ENCODE results near the gene CFAP77. TPM values are rescaled to one million over a fixed set of nuclear protein-coding genes. Genes with fewer than 3 reads are reported as not detected.

CFAP77 gene
- total and polyA plus RNA-seq, 7 donors = not detected

- Histone ChIP-seq H3K4me3 (no peak overlapping the region), H3K4me1 (no peaks in the 10 kb centered on the region), H3K27ac (no peak overlapping the region), H3K36me3 (ENCODE audit: insufficient read depth in 1 of 2, low read depth in 1 of 2) (peaks cover 4 to 72% of the 10 kb centered on the region in 2 donors), H3K9me3 (no peaks in the 10 kb centered on the region), H3K27me3 (ENCODE audit: insufficient read depth in 3 of 3, low read length in 2 of 3) (no peaks in the 10 kb centered on the region)
- no peak for TF ChIP-seq CTCF (IDR thresholded peaks at IDR 0.05)
- ATAC-seq (no peak), DNase-seq (no peak)
- WGBS, 3 donors = 88 to 92% (median 91%) methylated on average over 9 of the region's 9 CpGs
- intact Hi-C loops (cut with DNase I) = no loop called here
These were observed 28.0 kb upstream of the CFAP77 start for GRCh38 chr9:132381966-132382541.

DNA sequence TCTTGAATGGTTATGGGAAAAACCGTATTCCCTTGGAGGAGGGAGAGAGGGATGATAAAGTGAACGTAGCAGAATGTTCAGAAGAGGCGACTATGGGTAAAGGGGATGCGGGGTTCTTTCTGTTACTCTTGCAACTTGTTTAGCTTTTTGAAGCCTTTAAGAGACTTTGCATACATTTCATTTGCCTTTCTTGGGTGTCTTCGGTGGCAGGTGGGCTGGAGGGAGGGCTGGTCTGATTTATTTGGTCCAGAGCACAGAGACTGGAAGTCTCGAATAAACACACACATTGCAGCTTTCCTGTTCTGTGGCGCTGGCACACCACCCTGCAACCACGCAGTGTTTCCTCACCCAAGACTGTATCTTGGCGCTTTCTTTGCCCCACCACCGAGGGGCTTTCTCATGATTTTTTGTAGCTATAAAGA lies 26.5 kb upstream of the CFAP77 start:
- Histone ChIP-seq H3K27ac (no peak overlapping the region), H3K36me3 (ENCODE audit: insufficient read depth in 1 of 2, low read depth in 1 of 2) (peaks cover 10 to 87% of the 10 kb centered on the region in 2 donors), H3K4me1 (no peaks in the 10 kb centered on the region), H3K27me3 (ENCODE audit: insufficient read depth in 3 of 3, low read length in 2 of 3) (no peaks in the 10 kb centered on the region), H3K9me3 (no peaks in the 10 kb centered on the region), H3K4me3 (no peak overlapping the region)
- intact Hi-C loops (cut with DNase I) = no loop called here
- no peak for TF ChIP-seq CTCF (IDR thresholded peaks at IDR 0.05)
- no peak for ATAC-seq
- 84 to 91% (median 87%) methylated on average over 10 of the region's 10 CpGs for WGBS, 3 donors
- DNase-seq = no peak

DNA sequence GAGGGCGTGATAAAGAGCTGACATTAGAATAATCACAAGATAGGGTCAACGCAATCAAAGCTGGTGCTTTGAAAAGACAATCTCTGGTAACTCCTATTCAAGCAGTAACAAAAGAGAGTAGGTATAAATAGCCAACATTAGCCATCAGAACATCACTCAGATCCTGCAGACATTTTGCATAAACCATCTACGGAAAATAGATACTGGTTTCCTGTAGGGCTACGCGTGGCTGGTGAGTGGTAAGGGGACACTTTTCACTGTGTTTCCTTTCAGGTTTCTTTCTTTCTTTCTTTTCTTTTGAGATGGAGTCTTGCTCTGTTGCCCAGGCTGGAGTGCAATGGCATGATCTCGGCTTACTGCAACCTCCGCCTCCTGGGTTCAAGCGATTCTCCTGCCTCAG lies 25.6 kb upstream of the CFAP77 start:
- no peaks in the 10 kb centered on the region for H3K9me3 ChIP-seq
- no peak for DNase-seq
- TF ChIP-seq CTCF (IDR thresholded peaks at IDR 0.05) = no peak
- H3K36me3 ChIP-seq (ENCODE audit: insufficient read depth in 1 of 2, low read depth in 1 of 2) = peaks cover 10 to 87% of the 10 kb centered on the region in 2 donors
- no peak for ATAC-seq
- WGBS, 3 donors = 94 to 95% (median 94%) methylated on average over 7 to 8 of the region's 8 CpGs
- H3K27me3 ChIP-seq (ENCODE audit: insufficient read depth in 3 of 3, low read length in 2 of 3) = no peaks in the 10 kb centered on the region
- intact Hi-C loops (cut with DNase I) = no loop called here
- H3K4me3 ChIP-seq = no peak overlapping the region
- H3K27ac ChIP-seq = no peak overlapping the region
- no peaks in the 10 kb centered on the region for H3K4me1 ChIP-seq

DNA sequence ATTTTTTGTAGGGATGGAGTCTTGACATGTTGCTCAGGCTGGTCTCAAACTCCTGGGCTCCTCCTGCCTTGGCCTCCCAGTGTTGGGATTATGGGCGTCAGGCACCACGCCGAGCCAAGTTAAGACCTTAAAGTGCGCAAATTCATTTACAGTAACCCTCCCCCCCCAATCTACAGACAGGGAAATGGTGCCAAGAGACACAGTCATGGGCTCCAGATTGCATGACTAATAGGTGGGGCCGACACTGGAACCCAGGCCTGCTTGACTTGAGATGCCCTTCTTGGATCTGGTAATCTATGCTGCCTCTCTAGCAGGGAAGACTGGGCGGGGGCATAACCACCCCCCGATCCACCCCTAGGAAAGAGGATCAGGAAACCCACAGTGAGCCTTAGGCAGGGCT lies 22.9 kb upstream of the CFAP77 start:
- TF ChIP-seq CTCF (IDR thresholded peaks at IDR 0.05) = no peak
- no peak overlapping the region for H3K4me3 ChIP-seq
- H3K27me3 ChIP-seq (ENCODE audit: insufficient read depth in 3 of 3, low read length in 2 of 3) = no peaks in the 10 kb centered on the region
- H3K4me1 ChIP-seq = no peaks in the 10 kb centered on the region
- H3K36me3 ChIP-seq (ENCODE audit: insufficient read depth in 1 of 2, low read depth in 1 of 2) = peaks cover 14 to 89% of the 10 kb centered on the region in 2 donors
- 88 to 93% (median 90%) methylated on average over 7 of the region's 7 CpGs for WGBS, 3 donors
- no peak for DNase-seq
- intact Hi-C loops (cut with DNase I) = no loop called here
- no peak for ATAC-seq
- H3K9me3 ChIP-seq = no peaks in the 10 kb centered on the region
- no peak overlapping the region for H3K27ac ChIP-seq

DNA sequence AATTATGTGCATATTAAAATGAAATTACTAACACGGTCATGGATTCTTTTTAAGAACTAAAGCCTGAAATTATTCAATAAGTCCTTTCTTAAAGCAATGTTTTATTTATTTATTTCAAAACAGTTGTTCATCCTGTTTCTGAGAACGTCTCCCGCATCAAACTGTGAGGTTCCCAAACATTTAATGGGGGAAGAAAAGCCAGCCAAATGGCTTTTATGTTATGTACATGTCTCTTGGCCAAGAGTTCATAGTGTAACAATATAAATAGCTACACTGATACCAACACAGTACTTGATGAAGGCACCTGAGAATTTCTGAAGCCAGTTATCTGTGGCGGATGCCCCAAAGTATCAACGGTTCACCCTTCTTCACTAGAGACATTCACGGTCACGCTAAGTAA lies 19.0 kb upstream of the CFAP77 start:
- no peaks in the 10 kb centered on the region for H3K4me1 ChIP-seq
- H3K4me3 ChIP-seq = no peak overlapping the region
- DNase-seq (no peak), ATAC-seq (no peak)
- peaks cover 11 to 96% of the 10 kb centered on the region in 2 donors for H3K36me3 ChIP-seq (ENCODE audit: insufficient read depth in 1 of 2, low read depth in 1 of 2)
- TF ChIP-seq CTCF (IDR thresholded peaks at IDR 0.05) = no peak
- no peaks in the 10 kb centered on the region for H3K27me3 ChIP-seq (ENCODE audit: insufficient read depth in 3 of 3, low read length in 2 of 3)
- no peaks in the 10 kb centered on the region for H3K9me3 ChIP-seq
- 45 to 58% (median 53%) methylated on average over 7 of the region's 7 CpGs for WGBS, 3 donors
- no peak overlapping the region for H3K27ac ChIP-seq
- intact Hi-C loops (cut with DNase I) = no loop called here
